Measurements from ENCODE around the gene SPP2.

- TF ChIP-seq, protein P1, sequence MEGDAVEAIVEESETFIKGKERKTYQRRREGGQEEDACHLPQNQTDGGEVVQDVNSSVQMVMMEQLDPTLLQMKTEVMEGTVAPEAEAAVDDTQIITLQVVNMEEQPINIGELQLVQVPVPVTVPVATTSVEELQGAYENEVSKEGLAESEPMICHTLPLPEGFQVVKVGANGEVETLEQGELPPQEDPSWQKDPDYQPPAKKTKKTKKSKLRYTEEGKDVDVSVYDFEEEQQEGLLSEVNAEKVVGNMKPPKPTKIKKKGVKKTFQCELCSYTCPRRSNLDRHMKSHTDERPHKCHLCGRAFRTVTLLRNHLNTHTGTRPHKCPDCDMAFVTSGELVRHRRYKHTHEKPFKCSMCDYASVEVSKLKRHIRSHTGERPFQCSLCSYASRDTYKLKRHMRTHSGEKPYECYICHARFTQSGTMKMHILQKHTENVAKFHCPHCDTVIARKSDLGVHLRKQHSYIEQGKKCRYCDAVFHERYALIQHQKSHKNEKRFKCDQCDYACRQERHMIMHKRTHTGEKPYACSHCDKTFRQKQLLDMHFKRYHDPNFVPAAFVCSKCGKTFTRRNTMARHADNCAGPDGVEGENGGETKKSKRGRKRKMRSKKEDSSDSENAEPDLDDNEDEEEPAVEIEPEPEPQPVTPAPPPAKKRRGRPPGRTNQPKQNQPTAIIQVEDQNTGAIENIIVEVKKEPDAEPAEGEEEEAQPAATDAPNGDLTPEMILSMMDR (IDR thresholded peaks at IDR 0.05; ENCODE audit: poor library complexity) = no peak
- no peak for TF ChIP-seq EZH2 (IDR thresholded peaks at IDR 0.05; ENCODE audit: borderline replicate concordance)
Measured at GRCh38 chr2:234100686-234101085, 50.2 kb downstream of the SPP2 start.
